Measurements from ENCODE around the gene SLAMF7.

DNA sequence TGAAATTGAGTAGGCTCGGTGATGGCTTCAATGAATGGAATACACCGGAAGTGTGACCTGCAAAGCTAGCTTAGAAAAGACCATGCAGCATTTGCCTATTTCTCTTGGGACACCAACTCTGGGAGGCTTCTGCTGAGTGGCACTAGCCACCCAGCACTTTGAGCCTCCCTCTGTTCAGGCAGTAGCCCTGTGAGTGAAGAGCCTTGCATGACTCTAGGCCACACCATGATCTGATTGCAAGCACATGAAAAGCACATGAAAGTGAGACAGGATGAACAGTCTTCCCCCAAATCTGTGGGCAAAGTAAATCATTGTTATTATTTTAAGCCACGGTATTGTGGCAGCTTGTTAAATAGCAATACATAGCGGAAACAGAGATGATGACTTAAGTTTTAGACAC, 30.2 kb upstream of the SLAMF7 start:
- TF ChIP-seq CTCF (IDR thresholded peaks at IDR 0.05): no peak
- TF ChIP-seq POLR2A (IDR thresholded peaks at IDR 0.05): no peak

Measured in heart left ventricle (tissue), 13 donors.